Measurements from ENCODE around the gene LRRC75A.

Gene LRRC75A

DNA sequence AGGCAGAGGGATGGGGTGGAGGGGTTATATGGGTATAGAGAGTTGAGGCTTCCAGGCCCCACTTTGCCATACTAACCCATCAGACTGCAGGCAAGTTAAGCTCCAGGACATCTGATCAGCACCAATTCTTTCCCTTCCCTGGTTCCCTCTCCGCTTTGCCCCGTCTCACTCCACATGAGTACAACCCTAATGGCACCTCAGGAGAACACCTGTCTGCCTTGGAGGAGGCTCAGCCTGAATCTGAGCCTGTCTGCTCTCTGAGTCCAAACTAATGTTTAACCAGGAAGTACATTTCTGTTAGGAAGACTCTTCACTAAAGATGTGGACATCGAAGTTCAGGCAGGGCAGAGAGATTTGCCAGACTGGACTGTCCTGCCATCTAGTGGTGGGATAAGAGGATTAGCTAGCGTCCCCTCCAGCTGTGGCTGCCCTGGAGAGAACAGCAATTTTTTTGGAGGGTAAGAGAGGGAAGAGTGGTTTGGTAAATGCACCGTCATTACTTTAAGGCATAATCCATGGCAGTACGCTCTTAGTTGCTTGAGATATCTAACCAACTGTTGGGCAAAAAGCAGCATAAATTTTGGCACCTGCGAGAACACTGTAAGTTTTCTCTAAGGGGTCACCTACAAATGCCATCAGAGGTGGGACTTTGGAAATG is 29.2 kb upstream of the LRRC75A start:
- H3K9ac ChIP-seq (ENCODE audit: low read depth, low read length, poor library complexity, severe bottlenecking), result peak overlapping the region; percentile 43
- H2AFZ ChIP-seq (ENCODE audit: low read length), result peak overlapping the region; percentile 98
- H4K20me1 ChIP-seq (ENCODE audit: insufficient read depth, low read length, poor library complexity, severe bottlenecking), result no peaks in the 10 kb centered on the region

DNA sequence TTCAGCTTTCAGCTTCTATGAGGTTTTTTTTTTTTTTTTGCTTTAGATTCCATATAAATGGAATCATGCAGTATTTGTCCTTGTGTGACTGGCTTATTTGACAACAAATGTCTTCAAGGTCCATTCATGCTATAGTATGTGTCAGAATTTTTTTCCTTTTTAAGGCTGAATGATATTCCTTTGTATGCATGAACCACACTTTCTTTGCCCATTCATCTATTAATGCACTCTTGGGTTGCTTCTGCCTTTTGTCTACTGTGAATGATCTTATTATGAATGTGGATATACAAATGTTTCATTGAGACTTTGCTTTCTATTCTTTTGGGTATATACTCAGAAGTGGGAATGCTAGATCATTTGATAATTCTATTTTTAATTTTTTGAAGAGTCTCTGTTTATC is 27.0 kb upstream of the LRRC75A start:
- H3K9me3 ChIP-seq (ENCODE audit: insufficient read depth, low read depth, low read length), result no peaks in the 10 kb centered on the region

More for the DNA sequence above, 29.2 kb upstream of the LRRC75A start:
- Histone ChIP-seq H3K4me1 (ENCODE audit: insufficient read depth, low read length, poor library complexity, severe bottlenecking) (peaks cover 3% of the 10 kb centered on the region), H3K4me2 (ENCODE audit: low read depth, low read length, poor library complexity, severe bottlenecking) (peak overlapping the region; percentile 42), H3K36me3 (ENCODE audit: insufficient read depth, low read length) (no peaks in the 10 kb centered on the region), H3K27me3 (ENCODE audit: insufficient read depth, low read length, poor library complexity, severe bottlenecking) (no peaks in the 10 kb centered on the region), H3K9me3 (ENCODE audit: insufficient read depth, low read depth, low read length) (no peaks in the 10 kb centered on the region), H3K9me2 (replicated peaks; ENCODE audit: low read depth, low read length) (no peaks in the 10 kb centered on the region), H3F3A (ENCODE audit: low read depth) (no peaks in the 10 kb centered on the region), H3K79me2 (ENCODE audit: insufficient read depth, low read length) (no peaks in the 10 kb centered on the region), H3K4me3 (ENCODE audit: low read length, poor library complexity, severe bottlenecking) (no peak overlapping the region)
- TF ChIP-seq, protein P1, sequence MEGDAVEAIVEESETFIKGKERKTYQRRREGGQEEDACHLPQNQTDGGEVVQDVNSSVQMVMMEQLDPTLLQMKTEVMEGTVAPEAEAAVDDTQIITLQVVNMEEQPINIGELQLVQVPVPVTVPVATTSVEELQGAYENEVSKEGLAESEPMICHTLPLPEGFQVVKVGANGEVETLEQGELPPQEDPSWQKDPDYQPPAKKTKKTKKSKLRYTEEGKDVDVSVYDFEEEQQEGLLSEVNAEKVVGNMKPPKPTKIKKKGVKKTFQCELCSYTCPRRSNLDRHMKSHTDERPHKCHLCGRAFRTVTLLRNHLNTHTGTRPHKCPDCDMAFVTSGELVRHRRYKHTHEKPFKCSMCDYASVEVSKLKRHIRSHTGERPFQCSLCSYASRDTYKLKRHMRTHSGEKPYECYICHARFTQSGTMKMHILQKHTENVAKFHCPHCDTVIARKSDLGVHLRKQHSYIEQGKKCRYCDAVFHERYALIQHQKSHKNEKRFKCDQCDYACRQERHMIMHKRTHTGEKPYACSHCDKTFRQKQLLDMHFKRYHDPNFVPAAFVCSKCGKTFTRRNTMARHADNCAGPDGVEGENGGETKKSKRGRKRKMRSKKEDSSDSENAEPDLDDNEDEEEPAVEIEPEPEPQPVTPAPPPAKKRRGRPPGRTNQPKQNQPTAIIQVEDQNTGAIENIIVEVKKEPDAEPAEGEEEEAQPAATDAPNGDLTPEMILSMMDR (conservative IDR thresholded peaks at IDR 0.05; ENCODE audit: low read length), result peak; percentile 97
- no peak for TF ChIP-seq EZH2phosphoT487 (IDR thresholded peaks at IDR 0.05; ENCODE audit: borderline replicate concordance)

DNA sequence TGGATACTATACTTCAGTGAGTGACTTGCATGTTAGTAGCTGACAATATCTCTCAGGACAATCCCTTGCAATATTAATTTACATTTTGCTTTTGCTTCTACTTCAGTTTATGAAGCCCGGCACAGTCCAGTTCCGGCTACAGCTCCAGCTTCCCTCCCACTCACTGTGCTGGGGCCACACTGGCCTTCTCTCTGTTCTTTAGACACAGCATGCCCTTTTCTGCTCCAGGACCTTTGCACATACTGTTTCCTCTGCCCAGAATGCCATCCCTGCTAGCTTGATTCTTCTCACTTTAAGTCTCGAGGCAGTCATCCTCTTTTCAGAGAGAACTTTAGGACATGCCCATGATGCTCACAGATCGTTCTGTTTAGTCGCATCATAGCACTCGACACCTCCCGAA is 25.5 kb upstream of the LRRC75A start:
- Histone ChIP-seq H3K36me3 (ENCODE audit: insufficient read depth, low read length) (no peaks in the 10 kb centered on the region), H3K9me2 (replicated peaks; ENCODE audit: low read depth, low read length) (no peaks in the 10 kb centered on the region), H3K4me1 (ENCODE audit: insufficient read depth, low read length, poor library complexity, severe bottlenecking) (peaks cover 3% of the 10 kb centered on the region), H3K27me3 (ENCODE audit: insufficient read depth, low read length, poor library complexity, severe bottlenecking) (no peaks in the 10 kb centered on the region), H4K20me1 (ENCODE audit: insufficient read depth, low read length, poor library complexity, severe bottlenecking) (no peaks in the 10 kb centered on the region), H3K9ac (ENCODE audit: low read depth, low read length, poor library complexity, severe bottlenecking) (no peak overlapping the region), H3K79me2 (ENCODE audit: insufficient read depth, low read length) (no peaks in the 10 kb centered on the region), H3K4me2 (ENCODE audit: low read depth, low read length, poor library complexity, severe bottlenecking) (no peak overlapping the region), H2AFZ (ENCODE audit: low read length) (no peak overlapping the region), H3K9me3 (ENCODE audit: insufficient read depth, low read depth, low read length) (no peaks in the 10 kb centered on the region), H3F3A (ENCODE audit: low read depth) (no peaks in the 10 kb centered on the region), H3K4me3 (ENCODE audit: low read length, poor library complexity, severe bottlenecking) (no peak overlapping the region)
- no peak for TF ChIP-seq EZH2phosphoT487 (IDR thresholded peaks at IDR 0.05; ENCODE audit: borderline replicate concordance)
- TF ChIP-seq, protein P1 (conservative IDR thresholded peaks at IDR 0.05; ENCODE audit: low read length), result no peak

More for the DNA sequence above, 27.0 kb upstream of the LRRC75A start:
- no peak for TF ChIP-seq EZH2phosphoT487 (IDR thresholded peaks at IDR 0.05; ENCODE audit: borderline replicate concordance)
- TF ChIP-seq, protein P1 (conservative IDR thresholded peaks at IDR 0.05; ENCODE audit: low read length), result no peak
- H2AFZ ChIP-seq (ENCODE audit: low read length), result no peak overlapping the region
- no peak overlapping the region for H3K4me2 ChIP-seq (ENCODE audit: low read depth, low read length, poor library complexity, severe bottlenecking)
- no peaks in the 10 kb centered on the region for H3K27me3 ChIP-seq (ENCODE audit: insufficient read depth, low read length, poor library complexity, severe bottlenecking)
- H3K4me1 ChIP-seq (ENCODE audit: insufficient read depth, low read length, poor library complexity, severe bottlenecking), result peaks cover 3% of the 10 kb centered on the region
- H3K4me3 ChIP-seq (ENCODE audit: low read length, poor library complexity, severe bottlenecking), result no peak overlapping the region
- no peaks in the 10 kb centered on the region for H3K36me3 ChIP-seq (ENCODE audit: insufficient read depth, low read length)
- no peaks in the 10 kb centered on the region for H3K9me2 ChIP-seq (replicated peaks; ENCODE audit: low read depth, low read length)
- no peaks in the 10 kb centered on the region for H3F3A ChIP-seq (ENCODE audit: low read depth)
- no peaks in the 10 kb centered on the region for H4K20me1 ChIP-seq (ENCODE audit: insufficient read depth, low read length, poor library complexity, severe bottlenecking)
- H3K79me2 ChIP-seq (ENCODE audit: insufficient read depth, low read length), result no peaks in the 10 kb centered on the region
- no peak overlapping the region for H3K9ac ChIP-seq (ENCODE audit: low read depth, low read length, poor library complexity, severe bottlenecking)
